GM19324 (cell line): ENCODE measurements around the gene TECPR1.

Source experiments
- ATAC-seq: cut with Tn5 transposase; IDR thresholded peaks from one replicate; pipeline ENCODE4 v1.9.1; 2021; ENCODE audit warnings: mild to moderate bottlenecking, moderate library complexity; ENCODE audit not compliant: unreplicated experiment, low FRiP score

TECPR1 gene

GRCh38 chr7:98170966-98171365 lies 81.1 kb downstream of the TECPR1 start:
- no peak for ATAC-seq

GRCh38 chr7:98168904-98169621 lies 83.0 kb downstream of the TECPR1 start:
- no peak for ATAC-seq

GRCh38 chr7:98168181-98168903 lies 83.7 kb downstream of the TECPR1 start:
- ATAC-seq: no peak

GRCh38 chr7:98167653-98168052 lies 84.4 kb downstream of the TECPR1 start:
- ATAC-seq: no peak

GRCh38 chr7:98166668-98166970 lies 85.4 kb downstream of the TECPR1 start:
- no peak for ATAC-seq

- ATAC-seq: no peak
Measured at GRCh38 chr7:98165827-98166667, 86.0 kb downstream of the TECPR1 start.
